H1 (cell line): ENCODE data around the gene FAHD1. TPM values are rescaled to one million over a fixed set of nuclear protein-coding genes. Genes with fewer than 3 reads are reported as not detected.

Experiments
- ATF3 ChIP-seq: IDR thresholded peaks from 2 replicates; pipeline ENCODE4 v1.6.1; 2011; ENCODE audit warnings: low read depth, mild to moderate bottlenecking, low read length; ENCODE audit not compliant: insufficient read depth
- CBX8 ChIP-seq: fragments of 300-800, 300-1000 bp; sonication (generic); IDR thresholded peaks from 2 replicates; pipeline ENCODE4 v1.7.1; 2016; ENCODE audit warnings: low read depth, low read length, borderline replicate concordance
- CREB1 ChIP-seq: IDR thresholded peaks from 2 replicates; pipeline ENCODE4 v1.6.1; 2012; ENCODE audit warnings: inconsistent platforms
- MAFK ChIP-seq: IDR thresholded peaks from 2 replicates; pipeline ENCODE4 v1.6.1; 2012; ENCODE audit warnings: low read depth, mild to moderate bottlenecking, improper control_type of control experiment, low read length
- RAD21 ChIP-seq, 2 experiments: IDR thresholded peaks in 1 of 2; conservative IDR thresholded peaks in 1 of 2; 2 replicates each; pipeline ENCODE4 v1.6.1; 2011; ENCODE audit warnings: low read depth in 2 of 2, low read length in 2 of 2, improper control_type of control experiment in 1 of 2, inconsistent platforms in 1 of 2, mild to moderate bottlenecking in 1 of 2, moderate library complexity in 1 of 2
- RNF2 ChIP-seq: fragments of 200-900, 300-1000 bp; sonication (generic); IDR thresholded peaks from 2 replicates; pipeline ENCODE4 v1.7.1; 2016; ENCODE audit warnings: borderline replicate concordance, low read depth, mild to moderate bottlenecking, antibody characterized with exemption, low read length; ENCODE audit not compliant: poor library complexity, severe bottlenecking; ENCODE audit errors: missing control alignments
- SAP30 ChIP-seq: fragments of 300-600 bp; sonication (generic); IDR thresholded peaks from 2 replicates; pipeline ENCODE4 v1.7.1; 2012; ENCODE audit warnings: low read length, moderate library complexity, mild to moderate bottlenecking, inconsistent platforms; ENCODE audit not compliant: insufficient read depth, insufficient replicate concordance
- SUZ12 ChIP-seq: fragments of 200-600 bp; sonication (generic); IDR thresholded peaks from 2 replicates; pipeline ENCODE4 v1.6.1; 2012; ENCODE audit warnings: mild to moderate bottlenecking, inconsistent platforms, low read length, moderate library complexity, mixed read lengths
- polyA plus RNA-seq, 7 experiments: library from polyadenylated mRNA; depleted of rRNA in 3 of 7; stranded (reverse) in 5 of 7; unstranded in 2 of 7; fragments of >200 nt in 5 of 7; fragments of 200-250 nt in 2 of 7; gene quantifications; 1 replicate in 5 of 7; 2 replicates in 1 of 7; 4 replicates in 1 of 7; pipeline versions ENCODE4 v1.2.1 to v1.2.3, GENCODE V29; 2011 to 2013; ENCODE audit warnings: missing spikeins in 2 of 7, mixed read lengths in 2 of 7
- total RNA-seq: library from RNA; stranded (reverse); fragmentation: NEBNext Ultra II Directional; extraction: Animal tissue kit (Norgen Biotek cat#: 25700); gene quantifications from 2 replicates; pipeline ENCODE4 v1.2.1, GENCODE V29; 2021
- TF ChIP-seq, protein P1 (sequence below): IDR thresholded peaks from 2 replicates; pipeline ENCODE4 v1.6.1; 2011; ENCODE audit warnings: low read length, improper control_type of control experiment

FAHD1 gene
- total and polyA plus RNA-seq, 2 of the 8 experiments (the other 6 are each of a cell fraction or from before 2014, with no cell fraction given), result 20.4 to 31.9 TPM

GRCh38 chr16:1820096-1820945 is 6.7 kb upstream of the FAHD1 start (continued):
- TF ChIP-seq RNF2, result no peak
- TF ChIP-seq, protein P1, sequence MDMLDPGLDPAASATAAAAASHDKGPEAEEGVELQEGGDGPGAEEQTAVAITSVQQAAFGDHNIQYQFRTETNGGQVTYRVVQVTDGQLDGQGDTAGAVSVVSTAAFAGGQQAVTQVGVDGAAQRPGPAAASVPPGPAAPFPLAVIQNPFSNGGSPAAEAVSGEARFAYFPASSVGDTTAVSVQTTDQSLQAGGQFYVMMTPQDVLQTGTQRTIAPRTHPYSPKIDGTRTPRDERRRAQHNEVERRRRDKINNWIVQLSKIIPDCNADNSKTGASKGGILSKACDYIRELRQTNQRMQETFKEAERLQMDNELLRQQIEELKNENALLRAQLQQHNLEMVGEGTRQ, result no peak
- no peak for TF ChIP-seq CREB1
- no peak for TF ChIP-seq SUZ12
- TF ChIP-seq ATF3, result no peak
- TF ChIP-seq RAD21 (IDR thresholded peaks at IDR 0.05 in 1 of 2, conservative IDR thresholded peaks at IDR 0.05 in 1 of 2; ENCODE audit: low read depth in 2 of 2, low read length in 2 of 2), result no peak
- no peak for TF ChIP-seq MAFK
- no peak for TF ChIP-seq CBX8
- no peak for TF ChIP-seq SAP30
